Measurements from ENCODE around the gene CDK2.

DNA sequence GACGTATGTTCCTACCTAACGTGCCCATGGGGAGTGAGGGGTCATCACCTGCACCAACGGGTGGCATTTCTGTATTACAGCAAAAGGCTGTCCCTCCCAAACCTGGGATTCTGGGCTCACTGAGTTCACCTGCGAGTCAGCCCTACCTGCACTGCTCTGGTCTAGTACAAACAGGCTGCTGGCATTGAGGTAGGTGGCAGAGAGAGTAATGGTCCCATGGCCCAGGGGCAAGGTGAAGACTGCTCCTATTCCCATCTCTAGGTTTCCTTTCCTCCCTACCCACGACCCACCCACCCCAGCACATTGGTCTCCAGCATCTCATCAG, 30.9 kb downstream of the CDK2 start:
- TF ChIP-seq, protein P1, sequence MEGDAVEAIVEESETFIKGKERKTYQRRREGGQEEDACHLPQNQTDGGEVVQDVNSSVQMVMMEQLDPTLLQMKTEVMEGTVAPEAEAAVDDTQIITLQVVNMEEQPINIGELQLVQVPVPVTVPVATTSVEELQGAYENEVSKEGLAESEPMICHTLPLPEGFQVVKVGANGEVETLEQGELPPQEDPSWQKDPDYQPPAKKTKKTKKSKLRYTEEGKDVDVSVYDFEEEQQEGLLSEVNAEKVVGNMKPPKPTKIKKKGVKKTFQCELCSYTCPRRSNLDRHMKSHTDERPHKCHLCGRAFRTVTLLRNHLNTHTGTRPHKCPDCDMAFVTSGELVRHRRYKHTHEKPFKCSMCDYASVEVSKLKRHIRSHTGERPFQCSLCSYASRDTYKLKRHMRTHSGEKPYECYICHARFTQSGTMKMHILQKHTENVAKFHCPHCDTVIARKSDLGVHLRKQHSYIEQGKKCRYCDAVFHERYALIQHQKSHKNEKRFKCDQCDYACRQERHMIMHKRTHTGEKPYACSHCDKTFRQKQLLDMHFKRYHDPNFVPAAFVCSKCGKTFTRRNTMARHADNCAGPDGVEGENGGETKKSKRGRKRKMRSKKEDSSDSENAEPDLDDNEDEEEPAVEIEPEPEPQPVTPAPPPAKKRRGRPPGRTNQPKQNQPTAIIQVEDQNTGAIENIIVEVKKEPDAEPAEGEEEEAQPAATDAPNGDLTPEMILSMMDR (IDR thresholded peaks at IDR 0.05; ENCODE audit: borderline replicate concordance, extremely low read depth, low read length, poor library complexity, severe bottlenecking), result no peak
- no peak for TF ChIP-seq EZH2 (IDR thresholded peaks at IDR 0.05; ENCODE audit: borderline replicate concordance, low read depth, low read length, severe bottlenecking)

All from DND-41 (cell line).